Measurements from ENCODE around the gene TEAD1. TPM values are rescaled to one million over a fixed set of nuclear protein-coding genes. Genes with fewer than 3 reads are reported as not detected.

Gene TEAD1
- total and polyA plus RNA-seq, 9 of the 15 experiments (the other 6 are each of a cell fraction or from before 2014, with no cell fraction given): 1.7 to 17.7 (median 10.8) TPM

DNA sequence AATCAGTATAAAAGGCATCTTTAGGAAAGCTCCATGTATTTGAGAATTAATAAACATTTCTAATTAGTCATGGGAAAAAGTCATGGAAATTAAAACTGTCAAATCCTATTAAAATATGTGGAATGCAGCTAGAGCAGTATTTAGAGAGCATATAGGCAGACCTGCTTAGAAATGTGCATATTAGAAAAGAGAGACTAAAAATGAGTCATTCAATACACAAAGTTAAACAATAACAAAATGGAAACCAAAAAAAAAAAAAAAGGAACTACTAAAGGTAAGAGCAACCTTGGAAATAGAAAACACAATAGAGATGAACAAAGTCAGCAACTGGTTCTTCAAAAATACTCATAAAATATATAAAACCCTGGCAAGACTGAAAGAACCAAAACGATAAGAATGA, 275.2 kb downstream of the TEAD1 start:
- no peaks in the 10 kb centered on the region for H4K20me1 ChIP-seq (replicated peaks; ENCODE audit: control insufficient read depth, insufficient read depth, low read length)
- WGBS (ENCODE audit: insufficient coverage, low coverage, missing lambda C conversion rate): 58% methylated on average over 1 of the region's 1 CpG
- no peak overlapping the region for H3K9ac ChIP-seq (ENCODE audit: insufficient read depth in 1 of 2, low read depth in 2 of 2, low read length in 2 of 2)
- H2AFZ ChIP-seq (ENCODE audit: low read depth, low read length): no peak overlapping the region
- H3K4me2 ChIP-seq (ENCODE audit: insufficient read depth, low read length): no peak overlapping the region
- H3K79me2 ChIP-seq (ENCODE audit: control insufficient read depth, insufficient read depth, low read length): peaks cover 6% of the 10 kb centered on the region; the same call in 1 of the 3 replicates
- H3K4me3 ChIP-seq: no peak overlapping the region
- peaks cover 0 to 3% of the 10 kb centered on the region in 2 experiments; a peak in 1 of 5 replicates for H3K4me1 ChIP-seq (replicated peaks in 1 of 2; ENCODE audit: control insufficient read depth in 2 of 2, insufficient read depth in 2 of 2, low read length in 2 of 2)
- no peak overlapping the region for H3K27ac ChIP-seq (ENCODE audit: extremely low read depth, low read depth, low read length)
- FAIRE-seq (no peak), DNase-seq (ENCODE audit: extremely low read depth in 1 of 4, low spot score in 3 of 4) (no peak), ATAC-seq (no peak)
- TF ChIP-seq RCOR1 (IDR thresholded peaks at IDR 0.05; ENCODE audit: borderline replicate concordance in 1 of 2, low read depth in 2 of 2, low read length in 2 of 2): no peak
- TF ChIP-seq PTTG1 (tag; IDR thresholded peaks at IDR 0.05; ENCODE audit: low read depth): no peak
- no peak for TF ChIP-seq ZNF436 (CRISPR knock-in tag; IDR thresholded peaks at IDR 0.05)
- TF ChIP-seq SP1 (CRISPR knock-in tag; IDR thresholded peaks at IDR 0.05): no peak
- TF ChIP-seq ZNF584 (CRISPR knock-in tag; IDR thresholded peaks at IDR 0.05; ENCODE audit: low read depth): no peak
- TF ChIP-seq RBM39 (optimal IDR thresholded peaks at IDR 0.05; ENCODE audit: low read depth, low read length): no peak
- no peak for TF ChIP-seq ZNF165 (CRISPR knock-in tag; IDR thresholded peaks at IDR 0.05; ENCODE audit: borderline replicate concordance)
- no peak for TF ChIP-seq ZFP1 (CRISPR knock-in tag; IDR thresholded peaks at IDR 0.05)
- no peak for TF ChIP-seq RAD51 (IDR thresholded peaks at IDR 0.05; ENCODE audit: borderline replicate concordance, low read depth)
- no peak for TF ChIP-seq NFRKB (IDR thresholded peaks at IDR 0.05; ENCODE audit: low read depth)
- no peak for TF ChIP-seq TEAD1 (CRISPR knock-in tag; IDR thresholded peaks at IDR 0.05)
- TF ChIP-seq, protein P1, sequence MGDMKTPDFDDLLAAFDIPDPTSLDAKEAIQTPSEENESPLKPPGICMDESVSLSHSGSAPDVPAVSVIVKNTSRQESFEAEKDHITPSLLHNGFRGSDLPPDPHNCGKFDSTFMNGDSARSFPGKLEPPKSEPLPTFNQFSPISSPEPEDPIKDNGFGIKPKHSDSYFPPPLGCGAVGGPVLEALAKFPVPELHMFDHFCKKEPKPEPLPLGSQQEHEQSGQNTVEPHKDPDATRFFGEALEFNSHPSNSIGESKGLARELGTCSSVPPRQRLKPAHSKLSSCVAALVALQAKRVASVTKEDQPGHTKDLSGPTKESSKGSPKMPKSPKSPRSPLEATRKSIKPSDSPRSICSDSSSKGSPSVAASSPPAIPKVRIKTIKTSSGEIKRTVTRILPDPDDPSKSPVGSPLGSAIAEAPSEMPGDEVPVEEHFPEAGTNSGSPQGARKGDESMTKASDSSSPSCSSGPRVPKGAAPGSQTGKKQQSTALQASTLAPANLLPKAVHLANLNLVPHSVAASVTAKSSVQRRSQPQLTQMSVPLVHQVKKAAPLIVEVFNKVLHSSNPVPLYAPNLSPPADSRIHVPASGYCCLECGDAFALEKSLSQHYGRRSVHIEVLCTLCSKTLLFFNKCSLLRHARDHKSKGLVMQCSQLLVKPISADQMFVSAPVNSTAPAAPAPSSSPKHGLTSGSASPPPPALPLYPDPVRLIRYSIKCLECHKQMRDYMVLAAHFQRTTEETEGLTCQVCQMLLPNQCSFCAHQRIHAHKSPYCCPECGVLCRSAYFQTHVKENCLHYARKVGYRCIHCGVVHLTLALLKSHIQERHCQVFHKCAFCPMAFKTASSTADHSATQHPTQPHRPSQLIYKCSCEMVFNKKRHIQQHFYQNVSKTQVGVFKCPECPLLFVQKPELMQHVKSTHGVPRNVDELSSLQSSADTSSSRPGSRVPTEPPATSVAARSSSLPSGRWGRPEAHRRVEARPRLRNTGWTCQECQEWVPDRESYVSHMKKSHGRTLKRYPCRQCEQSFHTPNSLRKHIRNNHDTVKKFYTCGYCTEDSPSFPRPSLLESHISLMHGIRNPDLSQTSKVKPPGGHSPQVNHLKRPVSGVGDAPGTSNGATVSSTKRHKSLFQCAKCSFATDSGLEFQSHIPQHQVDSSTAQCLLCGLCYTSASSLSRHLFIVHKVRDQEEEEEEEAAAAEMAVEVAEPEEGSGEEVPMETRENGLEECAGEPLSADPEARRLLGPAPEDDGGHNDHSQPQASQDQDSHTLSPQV (IDR thresholded peaks at IDR 0.05): no peak
- TF ChIP-seq KHSRP (IDR thresholded peaks at IDR 0.05): no peak
- TF ChIP-seq, protein P2, sequence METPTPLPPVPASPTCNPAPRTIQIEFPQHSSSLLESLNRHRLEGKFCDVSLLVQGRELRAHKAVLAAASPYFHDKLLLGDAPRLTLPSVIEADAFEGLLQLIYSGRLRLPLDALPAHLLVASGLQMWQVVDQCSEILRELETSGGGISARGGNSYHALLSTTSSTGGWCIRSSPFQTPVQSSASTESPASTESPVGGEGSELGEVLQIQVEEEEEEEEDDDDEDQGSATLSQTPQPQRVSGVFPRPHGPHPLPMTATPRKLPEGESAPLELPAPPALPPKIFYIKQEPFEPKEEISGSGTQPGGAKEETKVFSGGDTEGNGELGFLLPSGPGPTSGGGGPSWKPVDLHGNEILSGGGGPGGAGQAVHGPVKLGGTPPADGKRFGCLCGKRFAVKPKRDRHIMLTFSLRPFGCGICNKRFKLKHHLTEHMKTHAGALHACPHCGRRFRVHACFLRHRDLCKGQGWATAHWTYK (CRISPR knock-in tag; IDR thresholded peaks at IDR 0.05): no peak
- no peak for TF ChIP-seq MAFF (IDR thresholded peaks at IDR 0.05; ENCODE audit: low read length)
- TF ChIP-seq ERF (CRISPR knock-in tag; IDR thresholded peaks at IDR 0.05): no peak
- no peak for TF ChIP-seq SREBF2 (CRISPR knock-in tag; IDR thresholded peaks at IDR 0.05)
- in situ Hi-C loops (cut with MboI): no loop called here
- peaks cover 2% of the 10 kb centered on the region; the same call in 1 of the 2 replicates for H3K9me3 ChIP-seq (replicated peaks; ENCODE audit: control insufficient read depth, insufficient read depth, low read depth, low read length)
- H3K27me3 ChIP-seq (ENCODE audit: control insufficient read depth in 2 of 2, insufficient read depth in 2 of 2, low read length in 2 of 2): no peaks in the 10 kb centered on the region
- ChIA-PET POLR2A (interaction anchor here (0.5 to 1.4 kb wide), 2 partner anchors 13 to 31 kb away, joined by 3 read pairs; no protein-coding TSS in a partner anchor), CTCF (ENCODE audit: low intra/inter-chr PET ratio) (no interaction called here)
- no peaks in the 10 kb centered on the region for H3K9me1 ChIP-seq (ENCODE audit: control insufficient read depth, insufficient read depth, low read length)
- no TSS peak for BruUV-seq (replicated peaks)
- peaks cover 22% of the 10 kb centered on the region for H3K36me3 ChIP-seq (ENCODE audit: control insufficient read depth, insufficient read depth, low read length)
- intact Hi-C loops (cut with micrococcal nuclease): no loop called here
